ENCODE measurements around the gene BTAF1.

- TF ChIP-seq CTCF (conservative IDR thresholded peaks at IDR 0.05; ENCODE audit: low read depth, low read length): no peak
- TF ChIP-seq EZH2 (IDR thresholded peaks at IDR 0.05; ENCODE audit: borderline replicate concordance, low read depth, low read length, poor library complexity, severe bottlenecking): no peak
These were observed 56.7 kb downstream of the BTAF1 start for GRCh38 chr10:91980319-91980718.
